ENCODE data around the gene TMEM51. TPM values are rescaled to one million over a fixed set of nuclear protein-coding genes. Genes with fewer than 3 reads are reported as not detected.

Gene TMEM51
- total RNA-seq, 1 donor from 2014 or later = 31.4 TPM

DNA sequence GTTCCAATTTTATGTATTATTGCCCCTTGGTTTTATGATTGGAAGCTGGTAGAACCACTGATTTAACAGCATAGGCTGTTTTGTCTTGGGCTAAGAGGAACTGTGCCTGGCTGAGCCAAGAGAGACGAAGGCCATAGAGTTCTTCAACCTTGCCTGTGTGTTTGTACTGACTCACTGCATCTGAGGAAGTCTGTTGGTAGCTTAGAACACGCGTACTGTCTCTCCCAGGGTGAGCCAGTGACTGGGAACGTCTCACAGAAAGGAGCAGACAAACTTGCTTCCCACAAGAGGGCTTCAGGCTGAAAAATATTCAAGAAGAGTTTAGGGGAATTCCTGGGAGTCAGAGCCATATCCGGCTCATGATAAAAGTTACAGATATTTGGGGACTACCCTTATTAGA is 14.9 kb downstream of the TMEM51 start:
- H3K4me1 ChIP-seq = peaks cover 21% of the 10 kb centered on the region
- no peak overlapping the region for H3K27ac ChIP-seq
- no peak overlapping the region for H3K4me3 ChIP-seq
- DNase-seq (ENCODE audit: extremely low spot score in 2 of 2) = no peak
- no peak for TF ChIP-seq POLR2A (IDR thresholded peaks at IDR 0.05)
- TF ChIP-seq POLR2AphosphoS5 (IDR thresholded peaks at IDR 0.05; ENCODE audit: insufficient read depth in 1 of 2, low read depth in 1 of 2) = no peak
- TF ChIP-seq, protein P1, sequence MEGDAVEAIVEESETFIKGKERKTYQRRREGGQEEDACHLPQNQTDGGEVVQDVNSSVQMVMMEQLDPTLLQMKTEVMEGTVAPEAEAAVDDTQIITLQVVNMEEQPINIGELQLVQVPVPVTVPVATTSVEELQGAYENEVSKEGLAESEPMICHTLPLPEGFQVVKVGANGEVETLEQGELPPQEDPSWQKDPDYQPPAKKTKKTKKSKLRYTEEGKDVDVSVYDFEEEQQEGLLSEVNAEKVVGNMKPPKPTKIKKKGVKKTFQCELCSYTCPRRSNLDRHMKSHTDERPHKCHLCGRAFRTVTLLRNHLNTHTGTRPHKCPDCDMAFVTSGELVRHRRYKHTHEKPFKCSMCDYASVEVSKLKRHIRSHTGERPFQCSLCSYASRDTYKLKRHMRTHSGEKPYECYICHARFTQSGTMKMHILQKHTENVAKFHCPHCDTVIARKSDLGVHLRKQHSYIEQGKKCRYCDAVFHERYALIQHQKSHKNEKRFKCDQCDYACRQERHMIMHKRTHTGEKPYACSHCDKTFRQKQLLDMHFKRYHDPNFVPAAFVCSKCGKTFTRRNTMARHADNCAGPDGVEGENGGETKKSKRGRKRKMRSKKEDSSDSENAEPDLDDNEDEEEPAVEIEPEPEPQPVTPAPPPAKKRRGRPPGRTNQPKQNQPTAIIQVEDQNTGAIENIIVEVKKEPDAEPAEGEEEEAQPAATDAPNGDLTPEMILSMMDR (IDR thresholded peaks at IDR 0.05) = no peak
- H3K27me3 ChIP-seq = no peaks in the 10 kb centered on the region
- H3K9me3 ChIP-seq = no peaks in the 10 kb centered on the region
- intact Hi-C loops (cut with DNase I) = no loop called here
- H3K36me3 ChIP-seq = no peaks in the 10 kb centered on the region

GRCh38 chr1:15170071-15170470 is 16.5 kb downstream of the TMEM51 start:
- Histone ChIP-seq H3K36me3 (no peaks in the 10 kb centered on the region), H3K4me1 (peaks cover 30% of the 10 kb centered on the region), H3K27me3 (no peaks in the 10 kb centered on the region), H3K27ac (no peak overlapping the region), H3K9me3 (no peaks in the 10 kb centered on the region), H3K4me3 (no peak overlapping the region)
- intact Hi-C loops (cut with DNase I) = no loop called here
- TF ChIP-seq POLR2AphosphoS5 (IDR thresholded peaks at IDR 0.05; ENCODE audit: insufficient read depth in 1 of 2, low read depth in 1 of 2) = no peak
- TF ChIP-seq, protein P1 (IDR thresholded peaks at IDR 0.05) = no peak
- no peak for TF ChIP-seq POLR2A (IDR thresholded peaks at IDR 0.05)
- DNase-seq (ENCODE audit: extremely low spot score in 2 of 2) = no peak

DNA sequence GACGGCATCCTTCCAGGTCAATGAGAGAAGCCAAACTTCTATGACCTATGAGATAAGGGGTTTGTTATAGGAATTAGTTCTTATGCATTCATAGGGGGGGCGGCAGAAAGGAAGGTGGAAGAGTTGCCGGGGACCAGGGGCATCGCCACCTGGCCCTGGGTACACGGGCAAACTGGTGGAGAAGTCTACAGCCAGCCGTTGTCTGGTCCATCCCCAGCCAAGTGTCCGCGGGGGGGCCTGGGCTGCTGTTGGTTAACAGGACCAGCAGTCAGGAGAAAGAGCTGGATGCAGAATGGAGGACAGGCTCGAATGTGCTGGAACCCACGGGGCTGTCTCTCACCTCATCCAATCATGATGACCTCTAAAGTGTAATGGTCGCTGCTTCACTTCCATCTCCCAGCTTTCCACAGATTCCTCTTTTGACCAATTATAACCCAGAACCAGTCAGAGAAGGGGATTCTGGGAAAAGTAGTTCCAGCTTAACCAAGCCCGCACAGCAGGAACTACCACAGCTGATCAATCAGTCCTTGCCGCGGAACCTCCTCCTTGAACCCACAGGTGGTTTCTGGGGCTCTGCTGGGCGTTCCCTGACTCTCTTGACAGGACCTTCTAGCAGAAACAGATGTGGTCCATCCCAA is 17.8 kb downstream of the TMEM51 start:
- Histone ChIP-seq H3K27me3 (no peaks in the 10 kb centered on the region), H3K27ac (no peak overlapping the region), H3K4me3 (no peak overlapping the region), H3K36me3 (no peaks in the 10 kb centered on the region), H3K9me3 (no peaks in the 10 kb centered on the region), H3K4me1 (peaks cover 30% of the 10 kb centered on the region)
- intact Hi-C loops (cut with DNase I) = no loop called here
- DNase-seq (ENCODE audit: extremely low spot score in 2 of 2) = no peak
- TF ChIP-seq, protein P1 (IDR thresholded peaks at IDR 0.05) = no peak

- H3K27ac ChIP-seq = peak overlapping the region; percentile 13
Observed at GRCh38 chr1:15172405-15173259, 19.1 kb downstream of the TMEM51 start.

More at GRCh38 chr1:15172405-15173259, 19.1 kb downstream of the TMEM51 start:
- intact Hi-C loops (cut with DNase I) = no loop called here
- DNase-seq (ENCODE audit: extremely low spot score in 2 of 2) = no peak
- peaks cover 30% of the 10 kb centered on the region for H3K4me1 ChIP-seq
- no peak for TF ChIP-seq POLR2AphosphoS5 (IDR thresholded peaks at IDR 0.05; ENCODE audit: insufficient read depth in 1 of 2, low read depth in 1 of 2)
- TF ChIP-seq, protein P1 (IDR thresholded peaks at IDR 0.05) = no peak
- TF ChIP-seq POLR2A (IDR thresholded peaks at IDR 0.05) = no peak
- no peak overlapping the region for H3K4me3 ChIP-seq
- no peaks in the 10 kb centered on the region for H3K9me3 ChIP-seq
- no peaks in the 10 kb centered on the region for H3K36me3 ChIP-seq
- H3K27me3 ChIP-seq = no peaks in the 10 kb centered on the region
